WTC11 (cell line): ENCODE measurements around the gene SOWAHA. TPM values are rescaled to one million over a fixed set of nuclear protein-coding genes. Genes with fewer than 3 reads are reported as not detected.

Experiments
- ATAC-seq: fragments of 200-7000 bp; cut with Tn5 transposase; 2 replicates; pipeline ENCODE4 v1.10.0; 2021; ENCODE audit warnings: mild to moderate bottlenecking, moderate library complexity
- CTCF ChIA-PET: fragments of 300-600 bp; sonication (Branson Sonifier 250); formaldehyde crosslinking; loops from one replicate; lab custom pipeline; 2021; ENCODE audit warnings: antibody characterized with exemption; lab: Charles Lee
- POLR2A ChIA-PET: fragments of 350-600 bp; sonication (Branson Sonifier 250); formaldehyde crosslinking; loops from one replicate; lab custom pipeline; 2021; ENCODE audit warnings: antibody characterized with exemption; lab: Charles Lee
- DNase-seq: peaks from one replicate; pipeline ENCODE4 v3.0.0; 2021; ENCODE audit warnings: low spot score
- H3K27ac Mint-ChIP-seq: 2 replicates; pipeline ENCODE4 v1.8.0; 2021; ENCODE audit warnings: mixed read lengths
- H3K27me3 Mint-ChIP-seq: 2 replicates; pipeline ENCODE4 v1.8.0; 2021; ENCODE audit warnings: low read depth, mild to moderate bottlenecking, moderate library complexity, mixed read lengths
- H3K36me3 Mint-ChIP-seq: 2 replicates; pipeline ENCODE4 v1.8.0; 2021; ENCODE audit warnings: mixed read lengths
- H3K4me1 Mint-ChIP-seq: 2 replicates; pipeline ENCODE4 v1.8.0; 2022; ENCODE audit warnings: mixed read lengths
- H3K4me3 Mint-ChIP-seq: 2 replicates; pipeline ENCODE4 v1.8.0; 2021; ENCODE audit warnings: mild to moderate bottlenecking, moderate library complexity, mixed read lengths
- H3K9me3 Mint-ChIP-seq: 2 replicates; pipeline ENCODE4 v1.8.0; 2021; ENCODE audit warnings: mixed read lengths
- AR ChIP-seq: fragments of 250-450 bp; sonication (Bioruptor Pico); IDR thresholded peaks from 2 replicates; pipeline ENCODE4 v1.9.0; 2021; ENCODE audit warnings: mild to moderate bottlenecking
- ARID4B ChIP-seq: sonication (generic); formaldehyde crosslinking; IDR thresholded peaks from 2 replicates; pipeline ENCODE4 v1.8.0; 2023; ENCODE audit warnings: missing genetic modification reagents, mild to moderate bottlenecking, borderline replicate concordance
- ATF6 ChIP-seq: sonication (generic); formaldehyde crosslinking; IDR thresholded peaks from 2 replicates; pipeline ENCODE4 v1.8.1; 2023; ENCODE audit warnings: mild to moderate bottlenecking, missing genetic modification reagents
- CBFB ChIP-seq: sonication (generic); formaldehyde crosslinking; IDR thresholded peaks from 2 replicates; pipeline ENCODE4 v1.8.1; 2022; ENCODE audit warnings: mild to moderate bottlenecking, low read depth, missing genetic modification reagents
- E2F1 ChIP-seq: sonication (generic); formaldehyde crosslinking; IDR thresholded peaks from 2 replicates; pipeline ENCODE4 v1.8.0; 2022; ENCODE audit warnings: mild to moderate bottlenecking, missing genetic modification reagents
- EMX1 ChIP-seq: fragments of 250-450 bp; sonication (Bioruptor Pico); IDR thresholded peaks from 2 replicates; pipeline ENCODE4 v1.8.0; 2021; ENCODE audit warnings: mild to moderate bottlenecking
- GRHL2 ChIP-seq: fragments of 250-450 bp; sonication (Bioruptor Pico); IDR thresholded peaks from 2 replicates; pipeline ENCODE4 v1.8.0; 2022; ENCODE audit warnings: mild to moderate bottlenecking, moderate library complexity; ENCODE audit not compliant: insufficient replicate concordance, severe bottlenecking
- GTF2I ChIP-seq: fragments of 250-450 bp; sonication (Bioruptor Pico); conservative IDR thresholded peaks from 2 replicates; pipeline ENCODE4 v1.4.0; 2021; ENCODE audit warnings: mild to moderate bottlenecking
- KAT7 ChIP-seq: sonication (generic); formaldehyde crosslinking; IDR thresholded peaks from 2 replicates; pipeline ENCODE4 v1.8.1; 2023; ENCODE audit warnings: missing genetic modification reagents, mild to moderate bottlenecking, borderline replicate concordance
- TEAD4 ChIP-seq: sonication (generic); formaldehyde crosslinking; IDR thresholded peaks from 2 replicates; pipeline ENCODE4 v1.8.0; 2022; ENCODE audit warnings: mild to moderate bottlenecking, missing genetic modification reagents
- ZMAT4 ChIP-seq: fragments of 250-450 bp; sonication (Bioruptor Pico); IDR thresholded peaks from 2 replicates; pipeline ENCODE4 v1.9.0; 2021; ENCODE audit warnings: mild to moderate bottlenecking
- ZNF121 ChIP-seq: sonication (generic); formaldehyde crosslinking; IDR thresholded peaks from 2 replicates; pipeline ENCODE4 v1.8.0; 2023; ENCODE audit warnings: missing genetic modification reagents
- ZNF671 ChIP-seq: fragments of 250-450 bp; sonication (Bioruptor Pico); IDR thresholded peaks from 2 replicates; pipeline ENCODE4 v1.8.0; 2021; ENCODE audit warnings: mild to moderate bottlenecking
- total RNA-seq: library from RNA; stranded (reverse); gene quantifications from 3 replicates; pipeline ENCODE4 v1.2.3, GENCODE V29; 2021
- TF ChIP-seq, protein P1 (sequence below): sonication (generic); formaldehyde crosslinking; IDR thresholded peaks from 2 replicates; pipeline ENCODE4 v1.8.1; 2023; ENCODE audit warnings: mild to moderate bottlenecking, missing genetic modification reagents

SOWAHA gene
- total RNA-seq, 1 experiment from 2014 or later: 0.11 TPM

GRCh38 chr5:132823481-132824050, 10.5 kb downstream of the SOWAHA start (continued):
- TF ChIP-seq, protein P1, sequence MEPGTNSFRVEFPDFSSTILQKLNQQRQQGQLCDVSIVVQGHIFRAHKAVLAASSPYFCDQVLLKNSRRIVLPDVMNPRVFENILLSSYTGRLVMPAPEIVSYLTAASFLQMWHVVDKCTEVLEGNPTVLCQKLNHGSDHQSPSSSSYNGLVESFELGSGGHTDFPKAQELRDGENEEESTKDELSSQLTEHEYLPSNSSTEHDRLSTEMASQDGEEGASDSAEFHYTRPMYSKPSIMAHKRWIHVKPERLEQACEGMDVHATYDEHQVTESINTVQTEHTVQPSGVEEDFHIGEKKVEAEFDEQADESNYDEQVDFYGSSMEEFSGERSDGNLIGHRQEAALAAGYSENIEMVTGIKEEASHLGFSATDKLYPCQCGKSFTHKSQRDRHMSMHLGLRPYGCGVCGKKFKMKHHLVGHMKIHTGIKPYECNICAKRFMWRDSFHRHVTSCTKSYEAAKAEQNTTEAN (CRISPR knock-in tag): no peak
- no peak for TF ChIP-seq GTF2I (CRISPR knock-in tag)
- TF ChIP-seq KAT7 (CRISPR knock-in tag): no peak
- TF ChIP-seq ATF6 (CRISPR knock-in tag): no peak
- no peak for TF ChIP-seq ZNF671 (CRISPR knock-in tag)
- TF ChIP-seq, all 79 proteins: peak for 3

- H3K4me1 Mint-ChIP-seq: peaks cover 19% of the 10 kb centered on the region
- POLR2A ChIA-PET: interaction anchor here (1.1 kb wide), 1 partner anchor 42 kb away, joined by 3 read pairs; the partner anchor contains the start of genes GDF9 and UQCRQ
- DNase-seq (no peak), ATAC-seq (no peak)
- no peak overlapping the region for H3K27ac Mint-ChIP-seq
- CTCF ChIA-PET: interaction anchor here (1.3 to 3.1 kb wide), 6 partner anchors 10 to 298 kb away, joined by 4 to 42 read pairs (median 10); partner anchors contain the start of genes GDF9, KIF3A, SOWAHA and UQCRQ
- TF ChIP-seq ATF6 (CRISPR knock-in tag) (no peak), GRHL2 (CRISPR knock-in tag) (no peak), AR (no peak), ARID4B (CRISPR knock-in tag) (no peak), CBFB (CRISPR knock-in tag) (no peak), E2F1 (CRISPR knock-in tag) (no peak), EMX1 (CRISPR knock-in tag) (no peak), ZMAT4 (no peak), ZNF121 (no peak), TEAD4 (CRISPR knock-in tag) (no peak)
- H3K9me3 Mint-ChIP-seq: no peaks in the 10 kb centered on the region
- H3K4me3 Mint-ChIP-seq: peak overlapping the region; percentile 55
- no peaks in the 10 kb centered on the region for H3K36me3 Mint-ChIP-seq
- H3K27me3 Mint-ChIP-seq: peaks cover 67% of the 10 kb centered on the region
Measured at GRCh38 chr5:132824426-132824825, 11.3 kb downstream of the SOWAHA start.
